NB4 (cell line): ENCODE data around the gene TERB2.

ENCODE experiments used
- POLR2A ChIP-seq: IDR thresholded peaks from 2 replicates; pipeline ENCODE4 v1.6.1; 2011; ENCODE audit warnings: mild to moderate bottlenecking; ENCODE audit not compliant: insufficient read length; ENCODE audit errors: extremely low read depth
- TF ChIP-seq, protein P1 (sequence below): IDR thresholded peaks from one replicate; pipeline ENCODE4 v1.5.1; 2012; ENCODE audit warnings: low read depth, low read length

DNA sequence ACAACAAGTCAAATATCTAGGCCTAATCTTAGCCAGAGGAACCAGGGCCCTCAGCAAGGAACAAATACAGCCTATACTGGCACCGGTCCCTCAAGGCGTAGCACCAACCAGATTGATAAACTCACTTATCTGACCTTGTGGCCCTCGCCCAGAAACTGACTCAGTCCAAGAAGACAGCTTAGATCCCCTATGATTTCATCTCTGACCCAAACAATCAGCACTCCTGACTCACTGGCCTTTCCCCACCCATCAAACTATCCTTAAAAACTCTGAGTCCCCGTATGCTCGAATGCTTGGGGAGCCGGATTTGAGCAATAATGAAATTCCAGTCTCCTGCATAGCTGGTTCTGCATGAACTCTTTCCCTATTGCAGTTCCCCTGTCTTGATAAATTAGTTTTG lies 64.9 kb downstream of the TERB2 start:
- no peak for TF ChIP-seq POLR2A
- TF ChIP-seq, protein P1, sequence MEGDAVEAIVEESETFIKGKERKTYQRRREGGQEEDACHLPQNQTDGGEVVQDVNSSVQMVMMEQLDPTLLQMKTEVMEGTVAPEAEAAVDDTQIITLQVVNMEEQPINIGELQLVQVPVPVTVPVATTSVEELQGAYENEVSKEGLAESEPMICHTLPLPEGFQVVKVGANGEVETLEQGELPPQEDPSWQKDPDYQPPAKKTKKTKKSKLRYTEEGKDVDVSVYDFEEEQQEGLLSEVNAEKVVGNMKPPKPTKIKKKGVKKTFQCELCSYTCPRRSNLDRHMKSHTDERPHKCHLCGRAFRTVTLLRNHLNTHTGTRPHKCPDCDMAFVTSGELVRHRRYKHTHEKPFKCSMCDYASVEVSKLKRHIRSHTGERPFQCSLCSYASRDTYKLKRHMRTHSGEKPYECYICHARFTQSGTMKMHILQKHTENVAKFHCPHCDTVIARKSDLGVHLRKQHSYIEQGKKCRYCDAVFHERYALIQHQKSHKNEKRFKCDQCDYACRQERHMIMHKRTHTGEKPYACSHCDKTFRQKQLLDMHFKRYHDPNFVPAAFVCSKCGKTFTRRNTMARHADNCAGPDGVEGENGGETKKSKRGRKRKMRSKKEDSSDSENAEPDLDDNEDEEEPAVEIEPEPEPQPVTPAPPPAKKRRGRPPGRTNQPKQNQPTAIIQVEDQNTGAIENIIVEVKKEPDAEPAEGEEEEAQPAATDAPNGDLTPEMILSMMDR = no peak
